Stimulated activated CD4-positive, alpha-beta T cell treated with anti-CD3 and anti-CD28 coated beads, TNF-alpha, amount 100 ng/mL, for 24 hours (primary cell): ENCODE results near the gene TMEM132D.

ENCODE experiments used
- DNase-seq, 3 experiments: peaks; one replicate each; pipeline ENCODE4 v3.0.0-alpha.2; 2020; ENCODE audit warnings: low read depth in 3 of 3

Gene TMEM132D

GRCh38 chr12:129102233-129102632, 801.6 kb downstream of the TMEM132D start:
- DNase-seq: no peak

GRCh38 chr12:129101816-129102215, 802.0 kb downstream of the TMEM132D start:
- DNase-seq: no peak

GRCh38 chr12:129101404-129101803, 802.4 kb downstream of the TMEM132D start:
- no peak for DNase-seq

- no peak for DNase-seq
Observed at GRCh38 chr12:129097451-129097850, 806.4 kb downstream of the TMEM132D start.

GRCh38 chr12:129096968-129097367, 806.9 kb downstream of the TMEM132D start:
- DNase-seq: no peak

DNA sequence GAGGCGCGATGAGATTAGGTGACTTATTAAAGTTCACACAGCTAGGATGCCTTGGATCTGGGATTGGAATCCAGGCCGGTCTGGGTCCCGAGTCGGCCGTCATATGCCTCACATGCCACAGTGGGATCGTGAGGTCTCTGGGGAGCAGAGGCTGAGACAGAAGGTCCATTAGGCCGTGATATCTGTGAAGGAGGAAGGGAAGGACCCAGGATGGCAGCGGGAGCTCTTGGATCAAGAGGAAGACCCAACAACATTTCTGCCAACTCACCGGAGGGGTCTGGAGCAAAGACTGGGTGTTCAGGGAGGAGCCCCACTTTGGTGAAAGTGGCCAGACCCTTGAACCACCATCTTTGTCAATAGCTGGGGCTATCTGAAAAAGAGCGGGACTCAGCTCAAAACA, 807.6 kb downstream of the TMEM132D start:
- DNase-seq: no peak

- DNase-seq: no peak
Observed at GRCh38 chr12:129089576-129089975, 814.2 kb downstream of the TMEM132D start.

DNA sequence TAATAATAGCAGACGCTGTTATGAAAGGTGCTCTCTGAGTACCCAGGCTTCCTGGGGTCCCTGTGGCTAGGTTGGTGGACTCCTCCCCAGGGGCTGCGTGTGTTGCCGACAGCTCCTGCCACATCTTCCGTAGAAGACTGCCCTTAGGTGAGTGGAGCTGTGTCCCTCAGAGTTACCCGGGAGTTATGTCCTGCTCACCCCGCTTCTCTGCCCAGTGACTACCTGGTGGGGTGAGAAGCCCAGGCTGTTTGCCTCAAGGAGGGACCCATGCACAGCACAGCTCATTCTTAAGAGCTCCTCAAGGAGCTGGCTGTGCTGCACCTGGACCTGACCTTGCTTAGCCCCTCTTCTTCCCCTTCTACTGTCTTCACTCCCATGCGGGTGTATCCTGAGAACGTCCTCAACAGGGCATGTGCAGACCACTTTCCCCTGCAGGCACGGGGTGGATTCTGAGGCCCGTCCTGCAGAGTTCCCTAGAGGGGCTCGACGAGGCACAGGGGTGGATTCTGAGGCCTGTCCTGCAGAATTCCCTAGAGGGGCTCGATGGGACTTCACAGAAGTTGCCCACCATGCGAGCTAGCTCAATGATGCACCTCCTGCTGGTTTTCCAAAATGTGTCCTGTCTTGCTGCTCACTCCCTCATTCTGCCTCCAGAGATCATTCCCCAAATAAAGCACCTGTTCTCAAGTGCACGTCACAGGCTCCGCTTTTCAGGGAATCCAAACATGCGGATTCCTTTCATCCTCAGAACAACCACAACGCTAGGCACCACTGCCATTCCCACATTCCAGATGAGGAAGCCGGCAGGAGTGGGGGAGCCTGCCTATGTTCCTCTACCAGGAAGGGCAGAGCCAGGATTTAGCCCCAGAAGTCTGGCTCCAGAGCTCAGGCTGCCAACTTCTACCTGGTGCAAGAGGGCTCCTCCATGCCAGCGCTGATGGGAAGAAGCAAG, 818.7 kb downstream of the TMEM132D start:
- DNase-seq: no peak

DNA sequence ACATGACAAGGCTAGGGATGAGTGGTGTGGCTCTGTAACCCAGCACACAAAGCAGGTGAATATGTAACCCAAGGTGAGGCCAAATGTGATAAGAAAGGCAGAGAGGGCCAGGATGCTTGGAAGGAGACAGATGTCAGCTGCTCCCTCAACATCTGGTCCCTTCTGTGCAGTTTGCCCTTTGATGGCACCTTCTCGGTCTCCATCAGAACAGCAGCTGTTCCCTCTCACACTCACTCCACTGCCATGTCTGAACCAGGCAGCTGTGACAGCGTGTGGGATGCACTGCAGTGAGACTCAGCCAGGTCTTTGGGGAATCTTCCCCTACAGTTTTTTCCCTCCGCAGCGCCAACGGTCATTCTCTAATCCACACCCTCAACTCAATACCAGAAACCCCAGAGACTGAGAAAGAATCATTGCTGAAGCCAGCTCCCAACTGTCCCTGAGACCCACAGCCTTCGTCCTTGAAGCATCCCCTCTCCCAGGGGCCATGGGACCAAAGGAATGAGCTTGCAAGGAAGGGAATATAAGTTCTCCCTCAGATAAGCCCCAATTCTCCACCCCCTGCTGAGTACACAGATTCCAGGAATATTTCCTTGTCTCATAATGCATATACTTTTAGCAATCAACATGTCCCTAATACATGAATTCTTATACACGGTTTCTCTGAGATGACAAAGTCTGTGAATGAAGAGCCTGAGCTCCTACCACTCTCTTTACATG, 820.5 kb downstream of the TMEM132D start:
- DNase-seq: no peak

- DNase-seq: no peak
Observed at GRCh38 chr12:129082441-129082840, 821.4 kb downstream of the TMEM132D start.

DNA sequence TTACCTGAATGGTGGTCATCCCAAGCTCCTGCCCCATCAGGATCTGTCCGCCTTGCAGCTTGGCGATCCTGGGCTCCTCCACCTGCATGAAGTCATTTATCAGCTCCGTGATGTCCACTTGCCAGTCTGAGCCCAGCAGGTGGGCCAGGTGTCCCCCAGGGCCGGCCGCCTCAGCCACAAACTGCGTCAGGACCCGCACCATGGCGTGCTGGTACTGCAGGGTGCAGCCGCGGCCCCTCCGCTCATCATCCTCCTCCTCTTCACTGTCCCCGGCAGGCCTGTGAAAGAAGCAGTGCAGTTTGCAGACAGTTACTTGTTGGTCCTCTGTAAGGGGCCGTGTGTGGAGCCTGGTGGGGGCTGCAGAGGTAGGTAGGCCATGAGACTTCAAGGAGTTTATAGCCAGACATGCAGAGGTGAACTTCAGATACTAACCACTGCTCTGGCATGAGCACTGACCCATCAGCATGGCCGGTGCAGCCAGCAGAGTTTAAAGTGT, 822.0 kb downstream of the TMEM132D start:
- DNase-seq: no peak

DNA sequence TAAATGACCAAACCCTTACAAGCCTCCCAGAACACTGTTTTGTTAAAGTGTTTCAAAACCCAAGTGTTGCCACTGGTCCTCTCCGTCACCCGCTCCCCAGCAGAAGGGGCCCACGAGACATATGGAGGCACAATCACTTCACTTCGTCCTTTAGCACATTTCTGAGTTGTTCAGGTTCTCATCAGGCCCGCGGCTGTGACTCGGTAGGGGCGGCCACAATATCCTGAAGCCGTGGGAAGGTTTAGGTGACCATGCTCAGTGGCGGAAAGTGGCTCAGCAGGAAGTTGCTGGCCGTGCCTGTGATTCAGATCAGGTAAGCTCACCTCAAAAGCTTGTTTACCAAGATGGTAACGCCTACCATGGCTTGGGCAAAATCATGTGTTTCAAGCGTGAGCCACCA, 823.0 kb downstream of the TMEM132D start:
- no peak for DNase-seq

GRCh38 chr12:129080391-129080790, 823.4 kb downstream of the TMEM132D start:
- DNase-seq: no peak

DNA sequence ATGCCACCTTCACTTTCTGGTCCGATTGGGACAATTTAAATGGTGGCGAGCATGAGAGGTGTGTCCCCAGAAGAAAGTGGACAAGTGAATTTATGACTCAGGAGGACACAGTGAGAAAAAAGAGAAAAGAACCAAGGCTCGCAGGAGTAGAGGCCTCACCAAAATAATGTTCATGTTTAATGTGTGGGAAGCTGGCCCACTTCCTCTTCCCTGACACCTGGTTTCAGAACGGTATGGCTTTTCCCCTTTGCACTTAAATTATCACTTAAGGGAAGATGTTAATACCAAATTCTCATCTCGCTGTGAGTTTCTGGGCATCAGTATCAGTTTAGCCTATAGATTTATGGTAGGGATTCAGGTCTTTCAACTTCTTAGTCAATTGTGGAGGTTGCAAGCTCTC, 824.1 kb downstream of the TMEM132D start:
- DNase-seq: no peak

DNA sequence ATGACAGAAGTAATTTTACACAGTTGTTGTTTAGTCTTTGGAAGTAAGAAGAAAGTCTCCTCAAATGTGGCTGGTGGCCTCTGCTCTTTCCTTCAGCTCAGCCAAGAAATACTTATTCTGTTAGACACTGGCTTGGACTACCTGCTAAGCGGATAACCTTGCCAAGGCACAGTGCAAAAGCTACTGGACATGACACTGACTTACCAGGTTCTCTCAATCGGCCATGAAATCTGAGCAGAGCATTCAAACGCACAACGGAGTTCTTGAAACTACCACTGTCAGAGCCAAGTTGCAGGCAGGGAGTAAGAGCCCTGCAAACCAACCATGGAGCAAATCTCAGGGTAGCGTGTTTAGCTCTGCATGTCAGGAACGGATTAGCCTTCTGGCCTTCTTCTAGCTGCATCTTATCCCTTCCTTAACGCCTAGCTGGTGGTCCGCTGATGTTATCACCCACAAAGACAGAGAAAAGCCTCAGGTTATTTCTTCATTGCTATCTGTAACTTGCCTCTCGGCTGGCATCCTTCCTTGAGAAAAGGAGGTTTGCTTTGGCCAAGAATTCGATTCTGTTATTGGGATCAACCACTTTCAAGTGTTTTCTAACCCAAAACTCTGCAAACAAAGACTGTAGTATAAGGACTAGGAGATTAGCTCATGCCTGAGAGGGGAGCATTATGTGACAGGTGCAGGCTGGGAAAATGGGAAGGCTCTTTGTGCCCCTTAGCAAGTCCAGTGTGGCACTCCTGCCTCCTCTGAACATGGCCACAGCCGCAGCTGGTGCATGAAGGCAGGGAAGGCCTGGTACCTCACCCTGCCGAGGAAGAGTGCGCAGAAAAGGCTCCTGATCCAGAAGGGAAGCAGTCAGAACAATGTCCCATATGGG, 827.1 kb downstream of the TMEM132D start:
- no peak for DNase-seq

DNA sequence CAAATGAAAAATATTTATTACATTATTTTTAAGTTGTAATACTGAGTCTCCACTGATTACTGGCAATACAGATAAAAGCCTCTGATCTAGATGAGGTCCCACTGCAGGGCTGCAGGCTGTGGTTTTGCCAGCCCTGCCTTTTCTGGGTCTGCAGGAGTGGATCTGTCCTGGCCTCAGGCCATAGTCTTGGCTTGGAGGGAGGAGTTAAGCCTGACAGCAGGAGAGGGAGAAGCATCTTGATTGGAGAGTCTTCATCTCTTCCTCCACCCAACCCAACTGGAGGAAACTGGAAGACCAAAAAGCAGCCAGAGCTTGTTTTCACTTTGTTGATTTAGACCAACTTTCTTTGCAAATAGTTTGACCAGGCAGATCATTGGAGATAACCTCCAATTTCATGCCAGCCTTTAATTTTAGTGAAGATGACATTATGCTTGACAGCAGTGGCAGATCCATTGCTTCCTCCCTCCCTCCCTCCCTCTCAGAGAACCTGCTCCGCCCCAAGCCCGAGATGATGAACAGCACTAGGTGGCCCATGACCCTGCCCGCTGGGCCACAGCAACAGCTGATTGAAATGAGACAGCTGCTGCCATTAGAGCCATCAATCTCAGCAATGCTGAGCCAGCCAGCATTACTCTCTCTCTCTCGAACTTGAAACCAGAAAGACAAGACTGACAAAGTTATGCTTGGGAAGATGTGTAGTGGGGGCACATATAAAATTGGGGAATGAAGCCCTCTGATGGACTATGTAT, 828.2 kb downstream of the TMEM132D start:
- DNase-seq: no peak

GRCh38 chr12:129074379-129074778, 829.4 kb downstream of the TMEM132D start:
- DNase-seq: no peak

DNA sequence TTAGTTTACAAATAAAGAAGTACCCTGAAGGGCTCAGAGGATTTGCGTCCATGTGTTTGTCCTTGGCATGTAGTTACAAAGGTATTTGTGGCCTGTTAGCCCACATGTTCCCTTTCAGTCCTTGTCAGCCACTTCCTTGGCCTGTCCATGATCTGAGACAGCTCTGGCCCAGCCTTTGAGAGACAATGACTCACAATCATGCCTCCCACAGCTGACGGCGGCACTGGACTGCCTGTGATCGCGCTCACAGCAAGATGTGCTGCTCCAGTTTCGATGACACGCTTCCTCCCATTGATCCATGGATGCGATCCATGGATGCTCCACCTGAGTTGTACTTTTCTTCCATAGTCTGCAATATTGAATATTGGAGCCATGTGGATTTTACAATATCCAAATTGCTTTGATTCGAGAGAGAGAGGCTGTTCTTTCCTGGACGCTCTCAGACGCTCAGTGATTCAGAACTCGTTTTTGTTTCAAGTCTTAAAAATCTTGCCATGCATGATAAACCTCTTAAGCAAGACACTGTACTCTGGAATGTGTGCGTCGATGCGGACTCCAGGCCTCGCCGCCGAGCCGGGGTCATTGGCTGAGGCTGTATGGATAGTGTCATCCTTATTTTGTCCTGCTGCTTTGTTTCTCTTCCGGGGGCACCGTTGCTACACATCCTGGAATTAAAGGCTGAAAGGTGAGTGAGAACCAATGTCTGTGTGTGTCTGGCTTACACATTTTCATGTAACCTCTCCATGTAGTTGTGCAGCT, 830.5 kb downstream of the TMEM132D start:
- no peak for DNase-seq

GRCh38 chr12:129071362-129071761, 832.5 kb downstream of the TMEM132D start:
- DNase-seq: no peak

DNA sequence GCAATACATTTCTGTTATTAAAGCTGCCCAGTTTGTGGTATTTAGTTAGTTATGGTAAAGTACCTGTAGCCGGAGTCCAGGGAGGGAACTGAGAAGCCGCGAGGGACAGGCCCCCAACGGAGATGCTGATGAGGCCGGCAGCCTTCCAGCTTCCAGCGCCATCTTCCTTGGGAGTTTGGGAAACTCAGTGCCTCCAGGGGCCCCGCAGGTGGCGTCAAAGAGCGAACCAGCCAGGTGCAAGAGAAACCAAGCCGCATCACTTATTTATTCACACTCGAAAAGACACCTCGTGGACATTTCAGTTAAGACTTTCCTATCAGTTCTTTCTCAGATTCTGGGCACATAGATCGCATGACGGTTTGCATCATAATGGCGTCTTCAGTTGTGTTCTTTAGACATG, 833.9 kb downstream of the TMEM132D start:
- no peak for DNase-seq
